GM12878 (cell line): ENCODE measurements around the gene CLDN17. TPM values are rescaled to one million over a fixed set of nuclear protein-coding genes. Genes with fewer than 3 reads are reported as not detected.

Experiments used
- ATAC-seq: fragments of 200-7000 bp; cut with Tn5 transposase; 3 replicates; pipeline ENCODE4 v1.9.1; 2020; ENCODE audit warnings: mild to moderate bottlenecking, moderate library complexity
- BruUV-seq: library from RNA; stranded (reverse); fragments of 400-500 nt; replicated peaks from 2 replicates; lab custom pipeline; 2021; lab: Mats Ljungman, UMichigan
- CTCF ChIA-PET: fragments of 300-600 bp; sonication (Branson Sonifier 250); formaldehyde crosslinking; extraction: SDS; loops from one replicate; lab custom pipeline; 2021; ENCODE audit warnings: inconsistent platforms; lab: Yijun Ruan, JAX
- POLR2A ChIA-PET: fragments of 350-600 bp; formaldehyde crosslinking; extraction: SDS; loops from one replicate; lab custom pipeline; 2021; ENCODE audit warnings: inconsistent platforms; lab: Charles Lee
- RAD21 ChIA-PET: fragments of 300-600 bp; sonication (Branson Sonifier 250); formaldehyde crosslinking; loops from one replicate; lab custom pipeline; 2023; ENCODE audit warnings: antibody characterized with exemption; ENCODE audit not compliant: unreplicated experiment; lab: Charles Lee
- SMC1A ChIA-PET: fragments of 300-600 bp; sonication (Branson Sonifier 250); formaldehyde crosslinking; loops from one replicate; lab custom pipeline; 2023; ENCODE audit not compliant: unreplicated experiment, uncharacterized antibody; lab: Charles Lee
- DNase-seq: peaks from one replicate; pipeline ENCODE4 v3.0.0-alpha.2; 2011; ENCODE audit warnings: low read depth, low spot score
- FAIRE-seq: peaks from 3 replicates; lab custom pipeline; 2011; peaks lifted over from hg19 to GRCh38; lab: Jason Lieb, UNC
- H2AFZ ChIP-seq: 2 replicates; pipeline ENCODE4 v1.6.0; 2011; ENCODE audit warnings: low read depth, low read length, control low read depth; ENCODE audit not compliant: control insufficient read depth
- H3K27ac ChIP-seq: 2 replicates; pipeline ENCODE4 v1.5.1; 2011; ENCODE audit warnings: control low read depth; ENCODE audit not compliant: control insufficient read depth, insufficient read depth
- H3K27me3 ChIP-seq, 2 experiments: replicated peaks in 1 of 2; 2 replicates each; pipeline versions ENCODE4 v1.6.0 to v1.6.1; 2011; ENCODE audit warnings: low read length in 1 of 2; ENCODE audit not compliant: control insufficient read depth in 2 of 2, insufficient read depth in 2 of 2
- H3K36me3 ChIP-seq, 2 experiments: 2 replicates each; pipeline ENCODE4 v1.5.1; 2011; ENCODE audit warnings: low read length in 1 of 2; ENCODE audit not compliant: control insufficient read depth in 2 of 2, insufficient read depth in 2 of 2
- H3K4me1 ChIP-seq: 2 replicates; pipeline ENCODE4 v1.6.1; 2011; ENCODE audit warnings: mild to moderate bottlenecking, low read length, moderate library complexity, mixed read lengths; ENCODE audit not compliant: control insufficient read depth, insufficient read depth
- H3K4me2 ChIP-seq: 2 replicates; pipeline ENCODE4 v1.6.0; 2011; ENCODE audit warnings: control low read depth; ENCODE audit not compliant: control insufficient read depth, insufficient read depth
- H3K4me3 ChIP-seq: fragments of 200-600 bp; sonication (generic); 2 replicates; pipeline ENCODE4 v1.5.1; 2016
- H3K79me2 ChIP-seq: 2 replicates; pipeline ENCODE4 v1.6.0; 2011; ENCODE audit warnings: low read length; ENCODE audit not compliant: control insufficient read depth, insufficient read depth
- H3K9ac ChIP-seq: 2 replicates; pipeline ENCODE4 v1.8.0; 2011; ENCODE audit warnings: low read length, control low read depth, mixed read lengths; ENCODE audit not compliant: control insufficient read depth, insufficient read depth
- H3K9me3 ChIP-seq: replicated peaks from 3 replicates; pipeline ENCODE4 v1.5.1; 2011; ENCODE audit warnings: mild to moderate bottlenecking, low read length; ENCODE audit not compliant: control insufficient read depth, insufficient read depth
- H4K20me1 ChIP-seq: 2 replicates; pipeline ENCODE4 v1.6.0; 2011; ENCODE audit not compliant: control insufficient read depth, insufficient read depth
- EGR1 ChIP-seq, 2 experiments: IDR thresholded peaks; 1 replicate in 1 of 2; 2 replicates in 1 of 2; pipeline ENCODE4 v1.6.1; 2011 to 2012; ENCODE audit warnings: low read depth in 2 of 2, low read length in 2 of 2, borderline replicate concordance in 1 of 2, mild to moderate bottlenecking in 1 of 2, moderate library complexity in 1 of 2
- EZH2 ChIP-seq: IDR thresholded peaks from 2 replicates; pipeline ENCODE4 v1.6.1; 2012; ENCODE audit warnings: low read depth, mild to moderate bottlenecking, control low read depth, inconsistent platforms, low read length, borderline replicate concordance; ENCODE audit not compliant: control insufficient read depth
- HDGF ChIP-seq: fragments of 450-650 bp; IDR thresholded peaks from 2 replicates; pipeline ENCODE4 v1.6.1; 2016; ENCODE audit warnings: antibody characterized with exemption
- IRF4 ChIP-seq: IDR thresholded peaks from 2 replicates; pipeline ENCODE4 v1.6.1; 2011; ENCODE audit warnings: low read depth, low read length
- MEF2B ChIP-seq: fragments of 450-650 bp; IDR thresholded peaks from 2 replicates; pipeline ENCODE4 v1.6.1; 2018; ENCODE audit warnings: mild to moderate bottlenecking, moderate library complexity; ENCODE audit not compliant: partially characterized antibody, poor library complexity, severe bottlenecking
- NR2C2 ChIP-seq: IDR thresholded peaks from 2 replicates; pipeline ENCODE4 v1.6.1; 2011; ENCODE audit warnings: borderline replicate concordance, low read depth; ENCODE audit not compliant: control insufficient read depth, insufficient read length
- RAD51 ChIP-seq: fragments of 450-650 bp; IDR thresholded peaks from 2 replicates; pipeline ENCODE4 v1.6.1; 2016; ENCODE audit warnings: moderate library complexity, mild to moderate bottlenecking, inconsistent platforms
- SIX5 ChIP-seq: IDR thresholded peaks from 2 replicates; pipeline ENCODE4 v1.6.1; 2011; ENCODE audit warnings: mild to moderate bottlenecking, low read depth, low read length, moderate library complexity; ENCODE audit not compliant: severe bottlenecking
- SMAD5 ChIP-seq: IDR thresholded peaks from 2 replicates; pipeline ENCODE4 v1.6.1; 2016; ENCODE audit warnings: antibody characterized with exemption, low read depth
- ZNF207 ChIP-seq: fragments of 450-650 bp; IDR thresholded peaks from 2 replicates; pipeline ENCODE4 v1.6.1; 2014; ENCODE audit warnings: antibody characterized with exemption, mild to moderate bottlenecking, borderline replicate concordance
- WGBS: methylation state at CpG from one replicate; pipeline ENCODE4 v1.1.6; 2016; ENCODE audit warnings: low lambda C conversion rate; ENCODE audit not compliant: insufficient replicate concordance, insufficient coverage; ENCODE audit errors: missing lambda C conversion rate; 5-methylcytosine and 5-hydroxymethylcytosine counted together
- in situ Hi-C: fragments of 300-500 bp; cut with MboI; formaldehyde crosslinking; loops from 9 replicates; pipeline ENCODE4 v1.14.3; 2018; ENCODE audit warnings: mixed read lengths
- intact Hi-C: fragments of 100-400 bp; cut with micrococcal nuclease; formaldehyde crosslinking; loops from one replicate; pipeline ENCODE4 v1.14.2; 2022; ENCODE audit not compliant: unreplicated experiment
- polyA plus RNA-seq, 11 experiments: library from polyadenylated mRNA; depleted of rRNA in 4 of 11; unstranded in 6 of 11; stranded (reverse) in 5 of 11; fragments of >200 nt; fragmentation: Nextera tagmentation in 4 of 11; fragmentation: Illumina TruSeq in 1 of 11; extraction: Ambion mirVana in 4 of 11; extraction: Trizol in 1 of 11; gene quantifications; 1 replicate in 1 of 11; 2 replicates in 10 of 11; pipeline versions ENCODE4 v1.2.1 to v1.2.3, GENCODE V29; 2011 to 2016; ENCODE audit warnings: inconsistent platforms in 2 of 11, missing spikeins in 2 of 11, low read depth in 1 of 11
- total RNA-seq, 4 experiments: library from RNA; depleted of rRNA in 3 of 4; stranded (reverse); fragments of >200 nt in 3 of 4; fragmentation: Illumina TruSeq in 1 of 4; extraction: Trizol in 1 of 4; gene quantifications; 2 replicates each; pipeline versions ENCODE4 v1.2.1 to v1.2.3, GENCODE V29; 2013 to 2021
- TF ChIP-seq, protein P1 (sequence below): IDR thresholded peaks from 2 replicates; pipeline ENCODE4 v1.6.1; 2012; ENCODE audit warnings: low read depth, low read length, improper control_type of control experiment
- TF ChIP-seq, protein P2 (sequence below): fragments of 450-650 bp; formaldehyde crosslinking; IDR thresholded peaks from 2 replicates; pipeline ENCODE4 v1.4.0; 2020; ENCODE audit warnings: mild to moderate bottlenecking, moderate library complexity
- TF ChIP-seq, protein P3 (sequence below): IDR thresholded peaks from 2 replicates; pipeline ENCODE4 v1.6.1; 2011; ENCODE audit warnings: mild to moderate bottlenecking, low read depth, low read length, moderate library complexity; ENCODE audit not compliant: insufficient replicate concordance
- TF ChIP-seq, protein P4 (sequence below): fragments of 150-350 bp; IDR thresholded peaks from 2 replicates; pipeline ENCODE4 v1.6.1; 2014; ENCODE audit warnings: mild to moderate bottlenecking, low read depth, low read length
- TF ChIP-seq, protein P5 (sequence below): IDR thresholded peaks from 2 replicates; pipeline ENCODE4 v1.6.1; 2011; ENCODE audit warnings: low read depth, mild to moderate bottlenecking, low read length, moderate library complexity, borderline replicate concordance; ENCODE audit errors: extremely low read depth

The CLDN17 gene
- total and polyA plus RNA-seq, 10 of the 15 experiments (the other 5 are each of a cell fraction or from before 2014, with no cell fraction given), result not detected

DNA sequence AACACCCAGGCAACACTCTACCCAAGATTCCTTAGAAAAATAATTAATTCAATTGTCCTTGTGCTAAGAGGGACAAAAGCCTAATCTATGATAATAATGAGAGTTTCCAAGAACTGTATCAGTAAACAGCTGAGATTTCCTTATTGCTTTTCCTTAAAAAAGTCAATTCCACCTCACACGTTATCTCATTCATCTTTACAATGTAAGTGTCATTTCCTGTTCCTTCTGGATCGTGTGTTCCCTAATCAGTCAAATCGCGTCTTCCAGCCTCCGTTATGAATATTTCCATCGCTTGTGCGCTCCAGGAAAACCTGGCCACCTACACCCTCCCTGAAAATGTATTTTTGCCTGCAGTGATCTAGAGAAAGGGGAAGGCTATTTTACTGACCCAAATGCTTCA lies 23.9 kb upstream of the CLDN17 start:
- Histone ChIP-seq H3K9ac (no peak overlapping the region), H2AFZ (no peak overlapping the region), H3K9me3 (no peaks in the 10 kb centered on the region), H3K27ac (no peak overlapping the region), H3K4me2 (no peak overlapping the region), H3K36me3 (no peaks in the 10 kb centered on the region), H3K4me1 (no peaks in the 10 kb centered on the region), H3K4me3 (no peak overlapping the region), H3K27me3 (no peaks in the 10 kb centered on the region), H3K79me2 (no peaks in the 10 kb centered on the region), H4K20me1 (no peaks in the 10 kb centered on the region)
- intact Hi-C loops, result loop anchor here (5.0 kb wide), 1 partner anchor 143 kb away; no protein-coding TSS in a partner anchor
- RAD21 ChIA-PET, result no interaction called here
- FAIRE-seq, result no peak
- TF ChIP-seq, protein P1, sequence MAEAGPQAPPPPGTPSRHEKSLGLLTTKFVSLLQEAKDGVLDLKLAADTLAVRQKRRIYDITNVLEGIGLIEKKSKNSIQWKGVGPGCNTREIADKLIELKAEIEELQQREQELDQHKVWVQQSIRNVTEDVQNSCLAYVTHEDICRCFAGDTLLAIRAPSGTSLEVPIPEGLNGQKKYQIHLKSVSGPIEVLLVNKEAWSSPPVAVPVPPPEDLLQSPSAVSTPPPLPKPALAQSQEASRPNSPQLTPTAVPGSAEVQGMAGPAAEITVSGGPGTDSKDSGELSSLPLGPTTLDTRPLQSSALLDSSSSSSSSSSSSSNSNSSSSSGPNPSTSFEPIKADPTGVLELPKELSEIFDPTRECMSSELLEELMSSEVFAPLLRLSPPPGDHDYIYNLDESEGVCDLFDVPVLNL, result no peak
- TF ChIP-seq RAD51 (no peak), IRF4 (no peak), EGR1 (IDR thresholded peaks at IDR 0.05; ENCODE audit: borderline replicate concordance in 1 of 2, low read depth in 2 of 2, low read length in 2 of 2) (no peak), ZNF207 (no peak), EZH2 (no peak), MEF2B (no peak), SIX5 (no peak), HDGF (no peak), SMAD5 (no peak), NR2C2 (no peak)
- TF ChIP-seq, protein P2, sequence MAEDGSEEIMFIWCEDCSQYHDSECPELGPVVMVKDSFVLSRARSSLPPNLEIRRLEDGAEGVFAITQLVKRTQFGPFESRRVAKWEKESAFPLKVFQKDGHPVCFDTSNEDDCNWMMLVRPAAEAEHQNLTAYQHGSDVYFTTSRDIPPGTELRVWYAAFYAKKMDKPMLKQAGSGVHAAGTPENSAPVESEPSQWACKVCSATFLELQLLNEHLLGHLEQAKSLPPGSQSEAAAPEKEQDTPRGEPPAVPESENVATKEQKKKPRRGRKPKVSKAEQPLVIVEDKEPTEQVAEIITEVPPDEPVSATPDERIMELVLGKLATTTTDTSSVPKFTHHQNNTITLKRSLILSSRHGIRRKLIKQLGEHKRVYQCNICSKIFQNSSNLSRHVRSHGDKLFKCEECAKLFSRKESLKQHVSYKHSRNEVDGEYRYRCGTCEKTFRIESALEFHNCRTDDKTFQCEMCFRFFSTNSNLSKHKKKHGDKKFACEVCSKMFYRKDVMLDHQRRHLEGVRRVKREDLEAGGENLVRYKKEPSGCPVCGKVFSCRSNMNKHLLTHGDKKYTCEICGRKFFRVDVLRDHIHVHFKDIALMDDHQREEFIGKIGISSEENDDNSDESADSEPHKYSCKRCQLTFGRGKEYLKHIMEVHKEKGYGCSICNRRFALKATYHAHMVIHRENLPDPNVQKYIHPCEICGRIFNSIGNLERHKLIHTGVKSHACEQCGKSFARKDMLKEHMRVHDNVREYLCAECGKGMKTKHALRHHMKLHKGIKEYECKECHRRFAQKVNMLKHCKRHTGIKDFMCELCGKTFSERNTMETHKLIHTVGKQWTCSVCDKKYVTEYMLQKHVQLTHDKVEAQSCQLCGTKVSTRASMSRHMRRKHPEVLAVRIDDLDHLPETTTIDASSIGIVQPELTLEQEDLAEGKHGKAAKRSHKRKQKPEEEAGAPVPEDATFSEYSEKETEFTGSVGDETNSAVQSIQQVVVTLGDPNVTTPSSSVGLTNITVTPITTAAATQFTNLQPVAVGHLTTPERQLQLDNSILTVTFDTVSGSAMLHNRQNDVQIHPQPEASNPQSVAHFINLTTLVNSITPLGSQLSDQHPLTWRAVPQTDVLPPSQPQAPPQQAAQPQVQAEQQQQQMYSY (CRISPR knock-in tag), result no peak
- TF ChIP-seq, protein P3, sequence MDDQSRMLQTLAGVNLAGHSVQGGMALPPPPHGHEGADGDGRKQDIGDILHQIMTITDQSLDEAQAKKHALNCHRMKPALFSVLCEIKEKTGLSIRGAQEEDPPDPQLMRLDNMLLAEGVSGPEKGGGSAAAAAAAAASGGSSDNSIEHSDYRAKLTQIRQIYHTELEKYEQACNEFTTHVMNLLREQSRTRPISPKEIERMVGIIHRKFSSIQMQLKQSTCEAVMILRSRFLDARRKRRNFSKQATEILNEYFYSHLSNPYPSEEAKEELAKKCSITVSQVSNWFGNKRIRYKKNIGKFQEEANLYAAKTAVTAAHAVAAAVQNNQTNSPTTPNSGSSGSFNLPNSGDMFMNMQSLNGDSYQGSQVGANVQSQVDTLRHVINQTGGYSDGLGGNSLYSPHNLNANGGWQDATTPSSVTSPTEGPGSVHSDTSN, result no peak
- TF ChIP-seq, protein P4, sequence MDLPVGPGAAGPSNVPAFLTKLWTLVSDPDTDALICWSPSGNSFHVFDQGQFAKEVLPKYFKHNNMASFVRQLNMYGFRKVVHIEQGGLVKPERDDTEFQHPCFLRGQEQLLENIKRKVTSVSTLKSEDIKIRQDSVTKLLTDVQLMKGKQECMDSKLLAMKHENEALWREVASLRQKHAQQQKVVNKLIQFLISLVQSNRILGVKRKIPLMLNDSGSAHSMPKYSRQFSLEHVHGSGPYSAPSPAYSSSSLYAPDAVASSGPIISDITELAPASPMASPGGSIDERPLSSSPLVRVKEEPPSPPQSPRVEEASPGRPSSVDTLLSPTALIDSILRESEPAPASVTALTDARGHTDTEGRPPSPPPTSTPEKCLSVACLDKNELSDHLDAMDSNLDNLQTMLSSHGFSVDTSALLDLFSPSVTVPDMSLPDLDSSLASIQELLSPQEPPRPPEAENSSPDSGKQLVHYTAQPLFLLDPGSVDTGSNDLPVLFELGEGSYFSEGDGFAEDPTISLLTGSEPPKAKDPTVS, result no peak
- TF ChIP-seq, protein P5, sequence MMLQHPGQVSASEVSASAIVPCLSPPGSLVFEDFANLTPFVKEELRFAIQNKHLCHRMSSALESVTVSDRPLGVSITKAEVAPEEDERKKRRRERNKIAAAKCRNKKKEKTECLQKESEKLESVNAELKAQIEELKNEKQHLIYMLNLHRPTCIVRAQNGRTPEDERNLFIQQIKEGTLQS, result no peak
- BruUV-seq, result no TSS peak
- POLR2A ChIA-PET, result no interaction called here
- in situ Hi-C loops, result no loop called here
- DNase-seq, result no peak
- SMC1A ChIA-PET, result no interaction called here
- CTCF ChIA-PET, result no interaction called here
- 59% methylated on average over 7 of the region's 7 CpGs for WGBS
- no peak for ATAC-seq
